Medulla oblongata (tissue), 1 donor: ENCODE measurements around the gene SLCO1B1.
A peak's percentile ranks its signal among the peaks of the same experiment; 100 is the strongest.

Experiments used
- DNase-seq: peaks from one replicate; pipeline ENCODE4 v3.0.0-alpha.2; 2015; ENCODE audit errors: extremely low spot score

The SLCO1B1 gene

DNA sequence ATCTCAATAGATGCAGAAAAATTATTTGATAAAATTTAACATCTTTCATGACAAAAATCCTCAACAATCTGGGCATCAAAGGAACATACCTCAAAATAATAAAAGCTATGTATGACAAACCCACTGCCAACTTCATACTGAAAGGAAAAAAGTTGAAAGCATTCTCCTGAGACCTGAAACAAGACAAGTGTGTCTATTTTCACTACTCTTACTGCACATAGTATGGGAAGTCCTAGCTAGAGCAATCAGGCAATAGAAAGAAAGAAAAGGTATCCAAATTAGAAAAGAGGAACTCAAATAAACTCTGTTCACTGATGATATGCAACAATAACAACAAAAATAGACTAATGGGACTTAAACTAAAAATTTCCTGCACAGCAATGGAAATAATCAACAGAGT is 90.1 kb downstream of the SLCO1B1 start:
- DNase-seq, result no peak

DNA sequence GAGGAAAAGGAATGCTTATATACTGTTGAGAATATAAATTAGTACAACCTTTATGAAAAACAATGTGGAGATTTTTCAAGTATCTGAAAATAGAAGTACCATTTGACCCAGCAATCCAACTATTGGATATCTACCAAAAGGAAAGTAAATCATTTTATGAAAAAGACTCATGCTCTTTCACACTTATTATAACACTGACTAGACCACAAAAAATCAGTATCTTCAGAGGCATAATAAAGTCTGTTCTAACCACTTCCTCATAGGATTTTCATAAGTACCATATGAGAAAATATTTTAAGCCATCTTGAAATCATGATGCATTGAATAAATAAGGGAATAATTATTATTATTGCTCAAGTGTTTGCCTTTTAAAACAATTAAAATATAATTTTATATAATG is 90.8 kb downstream of the SLCO1B1 start:
- no peak for DNase-seq

DNA sequence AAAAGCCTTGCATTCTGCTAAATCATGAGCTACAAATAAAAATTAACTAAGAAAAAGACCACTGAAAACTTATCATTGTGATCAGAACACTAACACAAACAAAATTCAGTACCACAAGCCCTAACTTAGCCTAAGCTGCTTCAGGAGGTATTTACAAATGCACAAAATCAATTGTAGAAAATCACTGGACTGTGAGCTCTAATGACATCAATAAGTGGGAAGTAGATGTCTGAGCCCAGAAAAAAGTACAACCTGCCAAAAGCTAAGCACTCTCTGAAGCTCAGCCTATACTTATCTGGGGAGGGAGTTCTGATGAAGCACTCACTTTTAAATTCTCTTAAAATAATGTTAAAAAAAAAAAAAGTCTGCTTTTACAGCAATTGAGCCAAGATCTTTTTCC is 92.9 kb downstream of the SLCO1B1 start:
- DNase-seq, result peak; percentile 47

DNA sequence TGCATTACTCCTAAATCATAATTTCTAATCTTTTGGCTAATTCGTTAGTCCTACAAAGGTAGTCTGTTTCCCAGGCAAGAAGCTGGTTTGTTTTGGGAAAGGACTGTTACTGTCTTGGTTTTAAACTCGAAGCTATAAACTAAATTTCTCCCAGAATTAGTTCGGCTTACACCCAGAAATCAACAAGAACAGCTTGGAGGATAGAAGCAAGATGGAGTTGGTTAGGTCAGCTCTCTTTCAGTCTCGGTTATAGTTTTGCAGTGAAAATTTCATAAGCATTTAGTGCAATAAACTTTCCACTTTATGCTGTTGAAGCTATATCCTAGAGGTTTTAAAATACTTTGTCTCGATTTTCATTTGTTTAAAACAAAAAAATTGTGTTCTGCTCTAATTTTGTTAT is 103.4 kb downstream of the SLCO1B1 start:
- DNase-seq, result no peak

DNA sequence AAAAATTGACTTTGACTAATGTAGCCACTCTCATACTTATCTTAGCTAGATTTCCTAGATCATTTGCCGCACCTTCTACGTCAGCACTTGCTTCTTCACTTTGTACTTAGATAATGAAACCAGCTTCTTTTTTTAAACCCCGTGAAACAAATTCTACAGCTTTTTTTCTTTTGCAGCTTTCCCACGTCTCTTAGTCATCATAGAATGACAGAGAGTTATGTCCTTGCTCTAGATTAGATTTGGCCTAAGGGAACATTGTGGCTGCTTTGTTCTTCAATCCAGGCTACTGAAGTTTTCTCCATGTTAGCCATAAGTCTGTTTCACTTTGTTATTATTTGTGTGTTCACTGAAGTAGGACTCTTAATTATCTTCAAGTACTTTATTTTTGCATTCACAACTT is 108.9 kb downstream of the SLCO1B1 start:
- no peak for DNase-seq

DNA sequence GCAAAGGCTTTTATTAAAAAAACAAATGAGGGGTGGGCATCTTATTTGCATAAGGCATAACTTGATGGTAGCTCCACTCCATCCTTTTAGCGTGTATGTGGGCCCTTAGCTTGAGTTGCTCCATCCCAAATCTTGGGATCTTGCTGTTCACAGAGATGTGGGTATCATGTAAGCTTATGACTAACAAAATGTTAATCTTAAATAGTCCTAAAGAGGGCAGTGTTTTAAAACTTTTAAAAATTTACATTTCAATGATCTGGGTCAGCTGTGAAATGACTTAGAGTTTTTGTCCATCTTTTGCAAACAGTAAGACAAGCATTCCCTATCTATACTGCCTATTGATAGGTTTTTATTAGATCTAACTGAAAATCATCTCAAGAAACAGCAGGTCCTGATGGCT is 117.7 kb downstream of the SLCO1B1 start:
- peak; percentile 32 for DNase-seq

DNA sequence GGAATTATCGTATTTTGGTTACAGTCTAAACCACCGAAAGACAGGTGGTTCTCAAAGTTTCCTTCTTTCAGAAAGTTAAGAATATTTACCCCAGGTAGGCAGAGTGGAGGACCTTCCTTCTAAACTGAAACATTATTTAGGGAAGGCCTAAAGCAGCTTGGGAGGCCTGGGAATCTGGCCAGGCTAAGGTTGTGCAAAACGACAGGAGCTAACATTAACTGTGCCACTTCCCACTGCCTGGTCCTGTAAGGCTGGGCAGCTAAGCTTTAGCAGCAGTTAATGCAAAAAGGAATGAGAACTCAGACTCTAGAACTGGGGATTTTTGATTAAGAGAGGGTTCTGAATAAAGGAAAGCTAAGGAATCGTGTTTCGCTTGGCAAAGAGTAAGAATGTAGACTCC is 121.1 kb downstream of the SLCO1B1 start:
- no peak for DNase-seq

DNA sequence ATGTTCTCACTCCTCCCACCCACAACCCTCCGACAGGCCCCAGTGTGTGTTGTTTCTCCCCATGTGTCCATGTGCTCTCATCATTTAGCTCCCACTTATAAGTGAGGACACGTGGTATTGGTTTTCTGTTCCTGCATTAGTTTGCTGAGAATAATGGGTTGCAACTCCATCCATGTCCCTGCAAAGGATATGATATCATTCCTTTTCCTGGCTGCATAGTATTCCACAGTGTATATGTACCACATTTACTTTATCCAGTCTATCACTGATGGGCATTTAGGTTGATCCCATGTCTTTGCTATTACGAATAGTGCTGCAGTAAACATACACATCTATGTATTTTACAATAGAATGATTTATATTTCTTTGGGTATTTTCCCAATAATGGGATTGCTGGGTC is 126.2 kb downstream of the SLCO1B1 start:
- no peak for DNase-seq

DNA sequence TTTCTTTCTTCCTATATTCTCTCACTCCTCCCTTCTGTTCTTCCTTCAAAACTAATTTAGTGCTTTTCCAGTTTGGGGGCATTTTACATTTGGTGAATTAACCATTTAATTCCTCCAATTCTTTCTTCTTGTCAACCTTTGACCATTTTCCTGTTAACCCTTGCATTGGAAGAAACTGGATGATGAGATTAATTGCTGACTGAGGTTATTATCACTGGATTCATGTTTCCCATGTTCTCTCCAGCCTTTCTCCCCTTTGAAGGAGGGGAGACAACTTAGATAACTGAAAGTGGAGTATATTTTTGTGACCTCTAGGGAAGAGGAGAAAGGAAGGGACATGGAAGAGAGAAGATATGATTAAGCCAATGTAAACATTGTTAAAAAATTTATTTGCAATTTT is 133.2 kb downstream of the SLCO1B1 start:
- DNase-seq, result no peak

DNA sequence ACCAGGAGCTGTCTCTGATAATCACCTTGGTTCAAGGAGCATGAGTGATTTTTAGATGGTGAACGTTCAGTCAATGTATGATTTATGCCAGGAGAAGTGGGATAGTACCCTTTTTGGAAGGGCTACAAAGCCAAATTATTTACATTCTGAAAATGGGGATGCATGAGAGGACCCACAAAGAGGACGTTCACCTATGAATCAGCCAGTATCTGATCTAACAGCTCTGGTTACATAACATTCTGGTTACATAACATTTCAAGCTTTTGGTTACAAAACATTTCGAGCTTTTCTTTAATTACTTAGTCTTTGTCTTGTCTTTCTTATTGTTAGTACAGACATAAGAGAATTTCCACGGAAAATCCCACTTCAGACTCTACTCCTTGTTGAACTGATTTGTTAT is 134.9 kb downstream of the SLCO1B1 start:
- DNase-seq, result no peak

DNA sequence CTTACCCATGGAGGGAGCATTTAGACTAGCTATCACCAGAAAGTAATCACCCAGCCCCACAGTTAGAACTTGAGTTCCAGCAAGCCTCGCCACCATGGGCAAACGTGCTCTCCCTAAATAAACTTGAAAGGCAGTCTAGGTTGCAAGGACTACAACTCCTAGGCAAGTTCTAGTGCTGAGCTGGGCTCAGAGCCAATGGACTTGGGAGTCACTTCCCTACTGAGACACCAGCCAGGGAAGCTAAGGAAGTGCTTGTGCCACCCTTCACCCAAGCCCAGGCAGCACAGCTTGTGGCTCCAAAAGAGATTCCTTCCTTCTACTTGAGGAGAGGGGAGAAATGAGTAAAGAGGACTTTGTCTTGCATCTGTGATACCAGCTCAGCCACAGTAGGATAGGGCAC is 145.8 kb downstream of the SLCO1B1 start:
- peak; percentile 14 for DNase-seq
